Measurements from ENCODE around the gene HDHD2.

The HDHD2 gene

DNA sequence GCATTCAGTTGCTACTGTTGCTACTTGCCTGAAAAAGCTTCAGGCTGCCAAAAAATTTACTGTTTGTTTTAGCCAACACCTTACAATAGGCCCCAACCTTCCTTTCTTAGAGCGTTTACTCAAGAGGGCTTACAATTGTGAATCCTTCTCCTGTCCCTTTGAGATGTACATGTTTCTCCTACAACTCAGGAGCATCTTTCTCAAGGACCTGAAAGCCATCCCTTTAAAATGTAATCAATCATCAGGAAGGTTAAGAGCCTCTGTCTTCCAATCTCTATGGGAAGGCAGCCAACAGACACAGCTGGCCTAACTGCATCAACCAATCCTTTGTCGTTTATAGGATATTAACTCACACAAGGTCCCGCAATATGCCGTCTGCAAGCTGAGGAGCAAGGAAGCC lies 29.2 kb upstream of the HDHD2 start:
- H3K4me3 ChIP-seq (ENCODE audit: low read depth, low read length), result no peak overlapping the region
- DNase-seq (ENCODE audit: low read depth, low spot score), result no peak
- in situ Hi-C loops (cut with HindIII; ENCODE audit: low sequenced_read_pairs), result no loop called here
- TF ChIP-seq, protein P1, sequence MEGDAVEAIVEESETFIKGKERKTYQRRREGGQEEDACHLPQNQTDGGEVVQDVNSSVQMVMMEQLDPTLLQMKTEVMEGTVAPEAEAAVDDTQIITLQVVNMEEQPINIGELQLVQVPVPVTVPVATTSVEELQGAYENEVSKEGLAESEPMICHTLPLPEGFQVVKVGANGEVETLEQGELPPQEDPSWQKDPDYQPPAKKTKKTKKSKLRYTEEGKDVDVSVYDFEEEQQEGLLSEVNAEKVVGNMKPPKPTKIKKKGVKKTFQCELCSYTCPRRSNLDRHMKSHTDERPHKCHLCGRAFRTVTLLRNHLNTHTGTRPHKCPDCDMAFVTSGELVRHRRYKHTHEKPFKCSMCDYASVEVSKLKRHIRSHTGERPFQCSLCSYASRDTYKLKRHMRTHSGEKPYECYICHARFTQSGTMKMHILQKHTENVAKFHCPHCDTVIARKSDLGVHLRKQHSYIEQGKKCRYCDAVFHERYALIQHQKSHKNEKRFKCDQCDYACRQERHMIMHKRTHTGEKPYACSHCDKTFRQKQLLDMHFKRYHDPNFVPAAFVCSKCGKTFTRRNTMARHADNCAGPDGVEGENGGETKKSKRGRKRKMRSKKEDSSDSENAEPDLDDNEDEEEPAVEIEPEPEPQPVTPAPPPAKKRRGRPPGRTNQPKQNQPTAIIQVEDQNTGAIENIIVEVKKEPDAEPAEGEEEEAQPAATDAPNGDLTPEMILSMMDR (IDR thresholded peaks at IDR 0.05; ENCODE audit: low read depth, low read length), result no peak

DNA sequence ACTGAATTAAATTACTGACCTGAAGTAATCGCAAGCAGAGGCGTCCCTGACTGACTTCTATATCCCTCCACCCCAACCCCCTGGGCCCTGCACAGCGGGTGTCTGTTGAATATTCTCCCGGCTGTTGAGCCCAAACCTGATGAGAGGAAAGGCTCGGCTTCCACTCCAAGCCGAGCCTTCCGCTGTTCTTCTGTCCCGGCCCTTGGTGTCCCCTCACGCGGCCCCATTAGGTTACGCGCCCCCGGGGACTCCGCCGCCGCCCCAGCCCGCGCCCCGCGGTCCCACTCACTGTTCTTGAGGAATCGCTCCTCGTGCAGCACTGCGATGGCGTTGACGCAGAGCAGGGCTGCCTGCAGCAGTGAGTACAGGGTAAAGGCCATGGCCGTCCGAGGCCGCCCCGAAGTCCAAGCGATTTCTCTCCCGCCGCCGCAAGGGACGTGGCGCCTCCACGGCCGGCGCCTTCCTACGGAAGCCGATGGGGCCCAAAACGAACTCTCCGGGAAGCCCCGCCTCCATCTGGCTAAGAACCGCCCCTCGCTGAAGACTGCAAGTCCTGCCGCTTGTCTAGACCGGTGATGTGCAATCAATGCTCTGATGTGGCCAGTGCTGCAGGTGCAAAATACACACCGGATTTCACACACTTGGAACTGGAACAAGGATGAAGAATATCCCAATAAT lies 25.7 kb upstream of the HDHD2 start, which contains the start of gene IER3IP1:
TSS of gene IER3IP1 (minus strand) at position 467 of the 678 bp plus-strand sequence. CDS start at position 380, 87 bp downstream.
- in situ Hi-C loops (cut with HindIII; ENCODE audit: low sequenced_read_pairs), result no loop called here
- DNase-seq (ENCODE audit: low read depth, low spot score), result peak; percentile 95
- H3K4me3 ChIP-seq (ENCODE audit: low read depth, low read length), result peak within 1 kb of the TSS; percentile 87
- TF ChIP-seq, protein P1 (IDR thresholded peaks at IDR 0.05; ENCODE audit: low read depth, low read length), result no peak

DNA sequence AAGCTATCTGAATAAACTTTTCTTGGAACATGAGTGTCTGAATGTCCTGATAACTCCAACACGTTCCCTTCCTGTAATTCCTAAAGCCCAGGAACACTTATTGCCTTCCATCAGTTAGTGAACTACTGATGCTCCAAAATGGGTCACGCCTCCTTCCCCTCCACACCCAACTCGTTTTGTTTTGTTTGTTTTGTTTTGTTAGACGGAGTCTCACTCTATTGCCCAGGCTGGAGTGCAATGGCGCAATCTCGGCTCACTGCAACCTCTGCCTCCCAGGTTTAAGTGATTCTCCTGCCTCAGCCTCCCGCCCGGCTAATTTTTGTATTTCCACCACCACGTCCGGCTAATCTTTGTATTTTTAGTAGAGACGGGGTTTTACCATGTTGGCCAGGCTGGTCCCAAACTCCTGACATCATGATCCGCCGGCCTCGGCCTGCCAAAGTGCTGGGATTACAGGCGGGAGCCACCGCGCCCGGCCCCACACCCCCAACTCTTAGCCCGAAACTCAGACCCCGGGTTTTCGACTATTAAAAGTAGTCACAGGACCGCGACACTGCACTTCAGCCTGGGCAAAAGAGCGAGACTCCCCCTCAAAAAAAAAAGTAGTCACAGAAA lies 25.1 kb upstream of the HDHD2 start:
- no peak for DNase-seq (ENCODE audit: low read depth, low spot score)
- TF ChIP-seq, protein P1 (IDR thresholded peaks at IDR 0.05; ENCODE audit: low read depth, low read length), result no peak

DNA sequence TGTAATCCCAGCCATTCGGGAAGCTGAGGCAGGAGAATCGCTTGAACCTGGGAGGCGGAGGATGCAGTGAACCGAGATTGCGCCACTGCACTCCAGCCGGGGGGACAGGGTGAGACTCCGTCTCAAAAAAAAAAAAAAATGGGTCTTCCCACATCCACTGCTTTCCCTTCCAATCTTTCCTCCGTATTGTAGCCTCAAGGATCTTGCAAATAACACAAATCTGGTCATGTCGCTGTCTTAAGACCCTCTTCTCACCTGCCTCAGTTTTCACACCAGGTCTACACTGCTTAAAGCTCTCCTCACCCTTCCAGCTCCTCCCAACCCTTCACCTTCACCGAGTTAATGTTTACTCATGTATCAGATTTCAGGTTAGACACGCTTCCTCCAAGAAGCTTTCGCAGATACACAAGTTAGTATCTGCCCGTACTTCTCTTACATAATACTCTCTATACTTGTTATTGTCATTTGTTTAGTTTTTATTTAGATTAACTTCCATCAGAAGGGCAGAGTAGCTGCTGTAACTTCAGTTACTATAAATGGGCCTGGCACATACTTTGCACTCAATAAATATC lies 24.3 kb upstream of the HDHD2 start:
- H3K4me3 ChIP-seq (ENCODE audit: low read depth, low read length), result peak overlapping the region; percentile 87
- no peak for DNase-seq (ENCODE audit: low read depth, low spot score)
- TF ChIP-seq, protein P1 (IDR thresholded peaks at IDR 0.05; ENCODE audit: low read depth, low read length), result no peak
- in situ Hi-C loops (cut with HindIII; ENCODE audit: low sequenced_read_pairs), result no loop called here

More for the DNA sequence above, 25.1 kb upstream of the HDHD2 start:
- H3K4me3 ChIP-seq (ENCODE audit: low read depth, low read length), result peak overlapping the region; percentile 87
- in situ Hi-C loops (cut with HindIII; ENCODE audit: low sequenced_read_pairs), result no loop called here

DNA sequence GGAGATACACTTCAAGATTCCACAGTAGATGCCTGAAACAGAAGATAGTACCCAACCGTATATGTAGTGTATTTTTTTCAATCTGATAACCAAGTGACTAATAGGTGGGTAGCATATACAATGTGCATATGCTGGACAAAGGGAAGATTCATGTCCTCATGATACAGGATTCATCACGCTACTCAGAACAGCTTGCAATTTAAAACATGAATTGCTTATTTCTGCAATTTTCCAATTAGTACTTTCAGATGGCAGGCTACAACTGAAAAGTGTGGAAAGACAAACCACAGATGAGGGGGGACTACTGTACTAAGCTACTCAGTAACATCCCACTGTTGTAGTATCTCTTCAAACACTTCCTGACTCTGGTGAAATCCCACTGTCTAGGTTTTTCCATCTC lies 22.2 kb upstream of the HDHD2 start:
- DNase-seq (ENCODE audit: low read depth, low spot score), result no peak
- H3K4me3 ChIP-seq (ENCODE audit: low read depth, low read length), result no peak overlapping the region
- TF ChIP-seq, protein P1 (IDR thresholded peaks at IDR 0.05; ENCODE audit: low read depth, low read length), result no peak
- in situ Hi-C loops (cut with HindIII; ENCODE audit: low sequenced_read_pairs), result no loop called here

DNA sequence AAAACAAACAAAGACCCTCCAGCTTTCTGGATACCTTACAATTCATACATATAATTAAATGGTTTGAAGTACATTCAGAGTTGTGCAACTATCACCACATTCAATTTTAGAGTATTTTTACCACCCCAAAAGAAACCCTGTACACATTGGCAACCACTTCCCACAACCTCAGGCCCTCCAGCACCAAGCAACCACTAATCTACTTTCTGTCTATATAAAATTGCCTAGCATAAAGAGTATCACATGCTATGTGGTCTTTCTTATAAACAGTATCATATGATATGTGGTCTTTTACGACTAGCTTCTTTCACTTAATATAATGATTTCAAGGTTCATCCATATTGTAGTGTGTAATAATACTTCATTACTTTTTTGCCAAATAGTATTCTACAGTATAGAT lies 18.6 kb upstream of the HDHD2 start:
- TF ChIP-seq, protein P1 (IDR thresholded peaks at IDR 0.05; ENCODE audit: low read depth, low read length), result no peak
- DNase-seq (ENCODE audit: low read depth, low spot score), result no peak
- H3K4me3 ChIP-seq (ENCODE audit: low read depth, low read length), result no peak overlapping the region
- in situ Hi-C loops (cut with HindIII; ENCODE audit: low sequenced_read_pairs), result no loop called here
